ENCODE results near the gene SLC12A9. TPM values are rescaled to one million over a fixed set of nuclear protein-coding genes. Genes with fewer than 3 reads are reported as not detected.

Gene SLC12A9
- total RNA-seq, 1 experiment from 2014 or later = 24.6 TPM

GRCh38 chr7:100852048-100852872 lies at the start of gene SLC12A9 (continued):
- TF ChIP-seq, protein P1, sequence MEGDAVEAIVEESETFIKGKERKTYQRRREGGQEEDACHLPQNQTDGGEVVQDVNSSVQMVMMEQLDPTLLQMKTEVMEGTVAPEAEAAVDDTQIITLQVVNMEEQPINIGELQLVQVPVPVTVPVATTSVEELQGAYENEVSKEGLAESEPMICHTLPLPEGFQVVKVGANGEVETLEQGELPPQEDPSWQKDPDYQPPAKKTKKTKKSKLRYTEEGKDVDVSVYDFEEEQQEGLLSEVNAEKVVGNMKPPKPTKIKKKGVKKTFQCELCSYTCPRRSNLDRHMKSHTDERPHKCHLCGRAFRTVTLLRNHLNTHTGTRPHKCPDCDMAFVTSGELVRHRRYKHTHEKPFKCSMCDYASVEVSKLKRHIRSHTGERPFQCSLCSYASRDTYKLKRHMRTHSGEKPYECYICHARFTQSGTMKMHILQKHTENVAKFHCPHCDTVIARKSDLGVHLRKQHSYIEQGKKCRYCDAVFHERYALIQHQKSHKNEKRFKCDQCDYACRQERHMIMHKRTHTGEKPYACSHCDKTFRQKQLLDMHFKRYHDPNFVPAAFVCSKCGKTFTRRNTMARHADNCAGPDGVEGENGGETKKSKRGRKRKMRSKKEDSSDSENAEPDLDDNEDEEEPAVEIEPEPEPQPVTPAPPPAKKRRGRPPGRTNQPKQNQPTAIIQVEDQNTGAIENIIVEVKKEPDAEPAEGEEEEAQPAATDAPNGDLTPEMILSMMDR (IDR thresholded peaks at IDR 0.05 in 2 of 3, conservative IDR thresholded peaks at IDR 0.05 in 1 of 3; ENCODE audit: borderline replicate concordance in 1 of 3, insufficient read depth in 1 of 3, low read depth in 2 of 3, low read length in 2 of 3) = peak; percentile 84 to 95 (median 94)
- TF ChIP-seq SP1 (IDR thresholded peaks at IDR 0.05; ENCODE audit: low read depth) (0 out of 2 replicates have a peak, but pooled peaks have one; percentile 45), RAD21 (IDR thresholded peaks at IDR 0.05; ENCODE audit: low read depth) (peak; percentile 99), ATF3 (IDR thresholded peaks at IDR 0.05) (no peak), EZH2 (IDR thresholded peaks at IDR 0.05) (no peak)

DNA sequence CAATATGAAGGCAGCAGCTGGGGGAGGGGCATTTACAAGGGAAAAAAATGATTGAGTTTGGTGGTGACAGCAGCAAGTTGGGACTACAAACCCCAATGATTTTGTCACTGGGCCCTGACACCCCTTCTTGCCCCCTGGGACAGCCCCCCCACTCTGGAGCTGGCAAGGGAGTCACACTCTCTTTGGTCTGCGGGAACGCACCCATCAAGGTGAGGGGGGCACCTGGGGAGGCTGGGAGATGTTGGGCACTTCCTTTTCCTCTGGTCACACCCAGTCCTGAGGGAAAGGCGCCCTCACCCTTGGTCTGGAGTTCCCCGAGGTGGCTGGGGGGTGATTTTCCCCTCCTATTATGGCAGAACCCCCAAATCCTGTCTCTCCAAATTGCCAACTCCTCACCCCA lies 49.6 kb upstream of the SLC12A9 start:
- ChIA-PET RAD21 (ENCODE audit: low non-redundant PET in 1 of 2, low total read pairs in 2 of 2, uncharacterized antibody in 2 of 2, unreplicated experiment in 2 of 2) (no interaction called here), POLR2A (interaction anchor here (1.5 kb wide), 1 partner anchor 30 kb away, joined by 3 read pairs; no protein-coding TSS in a partner anchor), CTCF (interaction anchor here (1.3 to 4.9 kb wide), 4 partner anchors 9 to 97 kb away, joined by 4 to 48 read pairs (median 7); partner anchors contain the start of genes POP7 and SLC12A9)
- peaks cover 16 to 17% of the 10 kb centered on the region in 2 experiments; a peak in 3 of 4 replicates for H3K36me3 ChIP-seq (ENCODE audit: control insufficient read depth in 1 of 2, insufficient read depth in 2 of 2, low read length in 2 of 2)
- no peaks in the 10 kb centered on the region for H3K79me2 ChIP-seq (ENCODE audit: insufficient read depth, low read length)
- no peaks in the 10 kb centered on the region for H3K27me3 ChIP-seq (ENCODE audit: insufficient read depth, low read length)
- H2AFZ ChIP-seq (ENCODE audit: low read depth, low read length, poor library complexity, severe bottlenecking) = no peak overlapping the region
- H3K9me2 ChIP-seq (ENCODE audit: insufficient read depth) = no peaks in the 10 kb centered on the region
- H3K9ac ChIP-seq (ENCODE audit: low read length) = no peak overlapping the region
- peak overlapping the region; percentile 25; the same call in 1 of the 2 replicates for H3K4me2 ChIP-seq (ENCODE audit: low read length)
- intact Hi-C loops (cut with micrococcal nuclease) = no loop called here
- H4K20me1 ChIP-seq (ENCODE audit: insufficient read depth) = no peaks in the 10 kb centered on the region
- H3K9me3 ChIP-seq (ENCODE audit: control insufficient read depth in 1 of 2, insufficient read depth in 1 of 2, low read depth in 1 of 2, low read length in 2 of 2) = no peaks in the 10 kb centered on the region
- H3K27ac ChIP-seq (ENCODE audit: low read depth, low read length) = peak overlapping the region; percentile 48; the same call in 1 of the 2 replicates
- H3K4me3 ChIP-seq (replicated peaks in 1 of 2; ENCODE audit: low read depth in 1 of 2, low read length in 2 of 2) = no peak overlapping the region
- H3K4me1 ChIP-seq (ENCODE audit: control insufficient read depth in 1 of 2, insufficient read depth in 2 of 2, low read length in 2 of 2) = peaks cover 33 to 48% of the 10 kb centered on the region in 2 experiments
- TF ChIP-seq, protein P2, sequence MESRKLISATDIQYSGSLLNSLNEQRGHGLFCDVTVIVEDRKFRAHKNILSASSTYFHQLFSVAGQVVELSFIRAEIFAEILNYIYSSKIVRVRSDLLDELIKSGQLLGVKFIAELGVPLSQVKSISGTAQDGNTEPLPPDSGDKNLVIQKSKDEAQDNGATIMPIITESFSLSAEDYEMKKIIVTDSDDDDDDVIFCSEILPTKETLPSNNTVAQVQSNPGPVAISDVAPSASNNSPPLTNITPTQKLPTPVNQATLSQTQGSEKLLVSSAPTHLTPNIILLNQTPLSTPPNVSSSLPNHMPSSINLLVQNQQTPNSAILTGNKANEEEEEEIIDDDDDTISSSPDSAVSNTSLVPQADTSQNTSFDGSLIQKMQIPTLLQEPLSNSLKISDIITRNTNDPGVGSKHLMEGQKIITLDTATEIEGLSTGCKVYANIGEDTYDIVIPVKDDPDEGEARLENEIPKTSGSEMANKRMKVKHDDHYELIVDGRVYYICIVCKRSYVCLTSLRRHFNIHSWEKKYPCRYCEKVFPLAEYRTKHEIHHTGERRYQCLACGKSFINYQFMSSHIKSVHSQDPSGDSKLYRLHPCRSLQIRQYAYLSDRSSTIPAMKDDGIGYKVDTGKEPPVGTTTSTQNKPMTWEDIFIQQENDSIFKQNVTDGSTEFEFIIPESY (IDR thresholded peaks at IDR 0.05; ENCODE audit: extremely low read depth, insufficient replicate concordance, low read length) = no peak
- TF ChIP-seq EZH2 (IDR thresholded peaks at IDR 0.05) (no peak), ZNF274 (IDR thresholded peaks at IDR 0.05; ENCODE audit: low read depth, low read length) (no peak), POLR2AphosphoS5 (IDR thresholded peaks at IDR 0.05; ENCODE audit: low read depth, low read length) (no peak), CBX3 (IDR thresholded peaks at IDR 0.05; ENCODE audit: low read depth) (no peak), SP1 (IDR thresholded peaks at IDR 0.05; ENCODE audit: low read depth) (no peak), MAX (IDR thresholded peaks at IDR 0.05) (no peak), EGR1 (IDR thresholded peaks at IDR 0.05; ENCODE audit: low read depth) (no peak), EZH2phosphoT487 (IDR thresholded peaks at IDR 0.05; ENCODE audit: borderline replicate concordance) (no peak), ATF3 (IDR thresholded peaks at IDR 0.05) (no peak), CEBPB (IDR thresholded peaks at IDR 0.05; ENCODE audit: low read depth) (no peak)
- no peak for ATAC-seq
- DNase-seq (ENCODE audit: low read depth, low spot score) = no peak
- TSS peak; percentile 40 for BruUV-seq (replicated peaks)
